GM18508 (cell line): ENCODE data around the gene TNIP1.
A peak's percentile ranks its signal among the peaks of the same experiment; 100 is the strongest.

Experiments used
- ATAC-seq: cut with Tn5 transposase; IDR thresholded peaks from one replicate; pipeline ENCODE4 v1.9.1; 2021; ENCODE audit warnings: moderate number of reproducible peaks; ENCODE audit not compliant: insufficient read depth, unreplicated experiment

Gene TNIP1, protein sequence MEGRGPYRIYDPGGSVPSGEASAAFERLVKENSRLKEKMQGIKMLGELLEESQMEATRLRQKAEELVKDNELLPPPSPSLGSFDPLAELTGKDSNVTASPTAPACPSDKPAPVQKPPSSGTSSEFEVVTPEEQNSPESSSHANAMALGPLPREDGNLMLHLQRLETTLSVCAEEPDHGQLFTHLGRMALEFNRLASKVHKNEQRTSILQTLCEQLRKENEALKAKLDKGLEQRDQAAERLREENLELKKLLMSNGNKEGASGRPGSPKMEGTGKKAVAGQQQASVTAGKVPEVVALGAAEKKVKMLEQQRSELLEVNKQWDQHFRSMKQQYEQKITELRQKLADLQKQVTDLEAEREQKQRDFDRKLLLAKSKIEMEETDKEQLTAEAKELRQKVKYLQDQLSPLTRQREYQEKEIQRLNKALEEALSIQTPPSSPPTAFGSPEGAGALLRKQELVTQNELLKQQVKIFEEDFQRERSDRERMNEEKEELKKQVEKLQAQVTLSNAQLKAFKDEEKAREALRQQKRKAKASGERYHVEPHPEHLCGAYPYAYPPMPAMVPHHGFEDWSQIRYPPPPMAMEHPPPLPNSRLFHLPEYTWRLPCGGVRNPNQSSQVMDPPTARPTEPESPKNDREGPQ

DNA sequence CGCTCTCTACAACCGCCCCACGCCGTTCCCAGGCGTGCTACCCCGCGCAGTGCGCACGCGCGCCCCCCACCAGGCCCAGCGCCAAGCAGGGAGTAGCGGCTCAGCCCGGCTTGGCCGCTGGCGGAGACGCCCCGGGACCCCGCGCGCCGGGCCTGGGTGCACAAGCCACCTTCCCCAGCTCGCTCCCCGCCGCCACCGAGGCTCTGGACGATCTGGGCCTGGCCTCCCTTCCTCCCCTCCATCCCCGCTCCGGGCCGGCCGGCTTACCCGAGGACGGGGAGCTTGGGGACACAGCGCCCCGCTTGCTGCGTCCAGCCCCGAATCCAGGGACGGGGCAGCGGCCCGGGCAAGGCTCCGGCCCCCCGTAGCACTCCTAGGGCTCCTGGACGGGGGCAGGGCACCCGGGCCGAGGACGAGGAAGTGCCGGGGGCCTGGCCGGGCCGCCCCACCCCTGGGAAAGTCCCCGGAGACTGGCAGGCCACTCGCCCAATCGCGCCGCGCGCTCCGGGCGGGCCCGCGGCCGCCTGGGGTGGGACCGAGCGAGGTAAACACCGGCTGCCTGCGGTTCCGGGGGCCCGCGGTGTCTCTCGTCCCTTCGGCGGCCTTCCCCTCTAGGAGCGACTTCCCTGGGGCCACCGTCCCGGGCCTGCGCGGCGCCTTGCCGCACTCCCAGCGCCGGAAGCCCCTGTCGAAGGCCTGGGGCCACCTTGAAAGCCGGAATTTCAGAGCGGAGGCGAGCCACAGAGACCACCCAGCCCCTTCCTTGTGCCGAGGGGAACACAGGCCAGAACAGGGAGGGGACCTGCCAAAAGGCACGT lies at the start of gene TNIP1:
Gene TNIP1 (minus strand): TSS at position 422 of the 818 bp plus-strand sequence. CDS start 15,939 bp downstream, outside the sequence.
- ATAC-seq: peak; percentile 40

DNA sequence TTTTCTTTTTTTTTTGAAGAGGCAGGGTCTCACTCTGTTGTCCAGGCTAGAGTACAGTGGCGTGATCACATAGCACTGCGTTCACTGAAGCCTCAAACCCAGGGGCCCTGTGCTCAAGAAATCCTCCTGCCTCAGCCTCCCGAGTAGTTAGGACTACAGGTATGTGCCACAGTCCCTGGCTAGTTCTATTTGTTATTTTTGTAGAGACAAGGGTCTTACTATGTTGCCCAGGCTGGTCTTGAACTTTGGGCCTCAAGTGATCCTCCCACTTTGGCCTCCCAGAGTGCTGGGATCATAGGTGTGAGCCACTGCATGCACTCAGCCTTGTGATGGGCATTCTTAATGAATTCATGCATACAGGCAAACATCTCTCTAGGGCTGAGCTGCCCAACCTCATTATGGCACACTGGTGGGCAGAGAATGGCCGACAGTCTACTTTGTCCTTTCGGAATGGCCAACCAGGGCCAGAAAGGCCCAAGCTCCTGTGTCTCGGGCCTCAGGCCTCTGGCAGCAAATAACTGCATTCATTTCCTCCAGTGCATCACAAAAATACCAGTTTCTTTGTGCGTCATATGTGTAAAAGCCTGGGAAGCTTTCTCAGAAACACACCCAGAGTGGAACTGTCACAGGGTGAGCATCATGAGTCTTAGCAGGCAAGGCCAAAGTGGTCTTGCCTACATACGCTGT lies 49.5 kb upstream of the TNIP1 start:
- ATAC-seq: no peak

DNA sequence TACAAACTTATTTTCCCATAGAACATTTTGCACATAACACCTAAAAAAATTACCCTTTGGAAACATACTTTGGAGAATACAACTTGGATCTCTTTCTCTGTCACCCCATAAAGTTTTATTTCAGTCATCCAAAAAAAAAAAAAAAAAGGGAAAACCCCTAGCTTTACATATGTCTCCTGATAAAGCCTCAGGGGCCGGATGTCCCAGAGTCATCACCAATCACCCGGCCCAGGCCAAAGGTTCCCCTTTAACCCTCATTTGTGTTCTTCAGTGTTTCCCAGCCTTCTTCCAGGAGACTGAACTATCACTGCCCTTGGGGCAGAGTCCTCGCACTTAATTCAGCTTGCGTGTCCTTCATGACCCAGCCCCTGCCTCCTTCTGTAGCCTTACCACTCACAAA lies 48.0 kb upstream of the TNIP1 start:
- ATAC-seq: no peak

DNA sequence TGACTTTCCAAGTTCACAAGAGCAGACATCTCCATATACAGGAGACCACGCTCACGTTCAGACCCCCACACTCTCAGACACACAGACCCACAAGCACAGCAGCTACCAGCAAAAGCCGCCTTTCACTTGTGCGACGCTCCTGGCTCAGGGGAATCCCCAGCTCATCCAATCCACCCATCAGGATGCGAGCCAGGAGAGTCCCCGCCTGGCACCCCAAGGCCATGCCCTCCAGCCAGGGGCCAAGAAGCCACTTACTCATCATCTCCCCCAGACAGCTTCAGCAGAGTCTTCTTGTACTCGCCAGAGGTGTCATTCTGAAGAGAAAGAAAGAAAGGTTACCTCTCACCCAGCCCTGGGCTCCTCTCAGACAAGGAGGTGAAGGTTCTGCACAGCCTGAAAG lies 47.1 kb upstream of the TNIP1 start:
- ATAC-seq: no peak

DNA sequence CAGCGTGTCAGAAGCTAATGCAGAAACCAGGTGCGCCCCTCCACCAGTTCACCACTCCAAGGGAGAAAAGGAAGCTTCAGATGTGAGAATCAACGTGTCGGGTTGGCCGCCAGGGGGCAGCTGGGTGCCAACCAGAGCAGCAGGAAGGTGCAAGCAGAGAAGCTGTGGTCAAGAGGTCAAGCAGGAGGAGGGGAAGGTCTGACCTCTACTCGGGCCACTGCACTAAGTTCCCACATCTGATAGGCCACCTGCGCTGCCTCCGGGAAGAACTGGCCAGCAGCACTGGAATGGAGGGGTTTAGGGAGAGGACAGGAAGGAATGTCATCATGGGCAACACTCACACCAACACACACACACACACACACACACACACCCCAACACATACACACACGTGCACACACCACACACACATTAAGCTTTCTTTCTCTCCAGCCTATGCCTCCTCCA lies 45.4 kb upstream of the TNIP1 start:
- ATAC-seq: peak; percentile 32

DNA sequence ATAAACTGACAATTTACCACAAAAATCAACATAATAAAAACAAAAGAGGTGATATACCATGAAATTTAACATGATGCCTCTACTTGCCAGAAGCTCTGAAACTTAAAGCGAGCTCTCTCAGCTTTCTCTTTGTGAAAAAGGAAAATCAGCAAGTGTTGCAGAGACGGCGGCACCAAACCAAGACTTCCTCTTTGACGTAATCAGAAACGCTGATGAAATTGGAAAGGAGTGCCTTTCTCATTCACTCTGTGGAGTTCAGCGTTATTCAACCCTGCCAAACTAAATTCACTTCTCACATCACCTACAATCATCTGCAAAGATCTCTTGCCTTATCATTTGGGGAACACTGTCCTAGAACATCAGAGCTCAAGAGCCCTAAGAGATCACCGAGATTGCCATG lies 44.6 kb upstream of the TNIP1 start:
- no peak for ATAC-seq

DNA sequence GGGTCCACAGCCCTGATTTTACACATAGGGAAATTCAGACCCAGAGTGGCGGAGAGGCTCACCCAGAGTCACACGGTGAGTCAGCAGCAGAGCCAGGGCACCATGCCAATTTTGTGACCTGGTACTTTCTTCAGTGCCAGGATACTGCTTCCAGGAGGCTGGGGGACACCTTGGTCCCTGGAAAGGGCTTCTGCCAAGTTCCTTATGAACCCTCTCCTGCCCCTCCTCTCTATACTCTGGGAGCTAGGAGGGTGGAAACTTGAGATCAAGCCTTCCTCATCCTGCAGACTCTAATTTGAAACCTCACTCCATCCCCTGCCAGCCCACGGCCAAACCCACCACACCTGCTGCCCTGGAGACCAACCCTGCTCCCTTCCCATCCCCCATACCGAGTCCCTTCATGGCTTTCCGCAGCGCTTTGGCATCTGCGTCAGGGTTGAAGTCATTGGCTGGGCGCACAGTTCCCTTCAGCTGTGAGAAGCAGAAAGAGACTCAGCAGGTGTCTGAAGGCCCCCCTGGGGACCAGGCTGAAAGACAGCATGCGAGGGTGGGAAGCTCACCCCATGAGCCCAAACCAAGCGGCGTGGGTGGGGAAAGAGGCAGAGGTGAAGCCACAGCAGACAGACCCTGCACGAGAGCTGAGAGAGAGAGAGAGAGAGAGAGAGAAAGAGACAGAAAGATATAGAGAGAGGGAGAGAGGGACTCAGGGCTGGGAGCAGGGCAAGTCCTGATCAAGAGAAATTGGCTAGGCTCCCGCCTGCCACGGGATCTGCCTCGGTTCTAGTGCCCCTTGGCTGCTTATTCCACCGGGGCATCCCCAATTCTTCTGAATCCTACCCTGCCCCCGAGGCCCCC lies 43.3 kb upstream of the TNIP1 start:
- ATAC-seq: peak; percentile 64

DNA sequence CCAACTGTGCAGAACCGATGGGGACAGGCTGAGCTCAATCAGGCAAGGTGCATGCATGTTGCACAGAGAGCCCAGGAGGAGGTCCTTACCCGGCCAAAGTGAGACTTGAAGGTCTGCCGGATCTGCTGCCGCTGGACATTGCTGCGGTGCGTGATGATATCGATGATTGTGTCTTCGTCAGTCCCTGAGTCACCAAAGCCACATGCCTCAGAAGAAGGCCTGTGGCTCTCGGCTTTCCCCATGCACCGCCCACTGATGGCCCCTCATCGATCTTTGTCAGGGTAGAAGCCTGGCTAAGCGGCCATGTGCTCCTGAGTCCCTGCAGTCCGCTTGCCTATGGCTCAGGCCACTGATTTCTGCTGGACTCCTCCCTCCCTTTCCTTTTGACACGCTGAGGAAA lies 42.0 kb upstream of the TNIP1 start:
- no peak for ATAC-seq

DNA sequence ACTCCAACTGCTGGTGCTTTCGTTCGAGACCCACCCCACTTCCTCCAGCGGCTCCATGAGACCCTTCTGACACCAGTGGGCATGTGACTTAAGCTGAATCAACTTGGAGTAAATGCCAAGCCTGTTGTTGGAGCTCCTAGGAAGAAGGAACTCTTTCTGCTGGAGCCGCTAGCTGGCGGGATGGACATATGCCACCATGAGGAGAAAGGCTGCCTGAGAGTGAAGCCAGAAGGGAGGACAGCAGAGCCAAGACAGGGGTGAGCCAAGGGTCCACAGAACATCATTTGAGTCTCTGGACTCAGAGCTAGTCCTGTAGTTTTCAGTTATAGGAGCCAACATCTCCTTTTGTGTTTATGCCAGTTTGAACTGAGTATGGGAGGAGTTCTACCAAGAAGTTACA lies 40.8 kb upstream of the TNIP1 start:
- no peak for ATAC-seq

DNA sequence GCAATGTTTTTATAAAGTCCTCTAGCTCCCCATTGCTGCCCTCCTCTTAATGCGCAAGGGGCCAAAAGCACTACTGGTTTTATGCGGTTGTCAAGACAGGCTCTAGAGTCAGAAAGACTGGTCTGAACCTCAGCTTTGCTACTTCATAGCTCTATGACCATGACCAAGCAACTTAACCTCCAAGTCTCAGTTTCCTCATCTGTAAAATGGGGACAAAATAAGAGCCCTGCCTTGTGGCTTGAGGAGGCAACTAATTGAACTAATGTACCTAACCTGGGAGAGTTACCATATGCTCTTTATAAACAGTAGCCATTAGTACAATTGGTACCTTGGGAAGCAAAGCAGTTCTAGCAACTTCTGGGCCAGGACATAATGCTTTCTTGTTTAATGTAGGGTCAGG lies 40.3 kb upstream of the TNIP1 start:
- ATAC-seq: no peak

DNA sequence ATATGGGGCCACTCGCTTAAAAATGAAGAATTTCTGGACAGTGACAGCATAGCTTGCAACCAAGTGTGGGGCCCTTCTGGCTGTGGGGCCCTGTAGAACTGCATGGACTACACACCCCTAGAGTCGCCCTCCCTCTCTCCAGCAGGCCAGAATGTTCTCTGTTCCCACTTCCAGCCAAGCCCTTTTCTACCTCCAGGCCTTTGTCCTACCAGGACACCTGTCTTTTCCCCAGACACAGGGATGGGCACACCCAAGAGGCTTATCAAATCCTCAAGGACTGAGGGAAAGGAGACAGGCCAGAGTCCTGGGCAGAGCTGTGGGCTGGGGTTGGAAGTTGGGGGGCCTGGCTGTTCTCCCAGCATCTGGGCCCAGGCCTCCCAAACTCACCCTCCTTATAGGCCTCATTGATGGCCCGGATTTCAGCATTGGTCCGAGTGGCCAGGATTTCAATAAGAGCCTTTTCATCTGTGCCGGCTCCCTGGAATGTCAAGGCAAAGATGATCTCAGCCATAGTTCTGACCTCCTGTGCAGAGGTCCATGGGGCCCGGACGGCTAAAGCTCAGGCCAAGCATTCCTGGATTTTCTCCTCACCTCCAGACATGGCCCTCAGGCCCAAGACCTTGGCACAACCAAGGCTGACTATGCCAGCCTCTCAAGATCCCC lies 38.2 kb upstream of the TNIP1 start:
- ATAC-seq: no peak

DNA sequence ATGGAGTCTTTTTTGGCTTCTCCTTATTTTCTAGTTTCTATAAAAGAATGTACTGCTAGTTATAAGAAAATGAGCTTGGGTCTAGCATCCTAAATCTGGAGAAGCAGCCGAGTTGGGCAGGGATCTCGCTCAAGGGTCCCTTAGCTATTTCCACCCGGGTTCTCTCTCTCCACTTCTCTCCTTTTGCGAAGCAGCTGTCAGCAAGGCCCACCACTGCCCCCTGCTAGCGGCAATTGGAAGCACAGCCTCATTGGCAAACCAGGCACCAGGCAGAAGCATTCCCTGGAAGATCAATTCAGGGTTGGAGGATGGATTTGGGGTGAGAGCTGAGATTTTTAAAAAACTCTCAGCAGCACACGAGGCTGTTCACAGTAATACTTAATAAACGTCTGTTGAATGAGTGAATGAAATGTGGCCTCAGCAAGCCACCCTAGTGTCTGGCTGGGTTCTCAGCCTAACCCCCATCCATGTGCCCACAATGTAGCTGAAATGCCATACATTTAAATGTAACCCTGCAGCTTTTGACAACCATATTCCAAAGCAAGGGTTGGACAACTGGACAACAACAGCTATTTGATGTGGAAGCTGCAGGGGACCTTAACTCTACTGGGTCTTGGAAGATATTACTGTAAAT lies 34.6 kb upstream of the TNIP1 start:
- no peak for ATAC-seq

DNA sequence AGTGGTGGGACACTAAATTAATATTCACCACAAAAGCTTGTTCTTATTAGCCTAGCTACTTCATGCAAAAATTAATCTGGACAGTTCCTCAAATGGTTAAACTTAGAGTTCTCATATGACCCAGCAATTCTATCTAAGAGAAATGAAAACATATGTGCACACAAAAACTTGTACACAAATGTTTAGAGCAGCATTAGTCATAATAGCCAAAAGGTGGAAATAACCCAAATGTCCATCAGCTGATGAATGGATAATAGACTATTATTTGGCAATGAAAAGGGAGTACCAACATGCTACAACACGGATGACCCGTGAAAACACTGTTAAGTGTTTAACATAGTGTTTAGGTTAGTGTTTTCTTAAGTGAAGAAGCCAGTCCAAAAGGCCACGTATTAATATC lies 32.8 kb upstream of the TNIP1 start:
- no peak for ATAC-seq

DNA sequence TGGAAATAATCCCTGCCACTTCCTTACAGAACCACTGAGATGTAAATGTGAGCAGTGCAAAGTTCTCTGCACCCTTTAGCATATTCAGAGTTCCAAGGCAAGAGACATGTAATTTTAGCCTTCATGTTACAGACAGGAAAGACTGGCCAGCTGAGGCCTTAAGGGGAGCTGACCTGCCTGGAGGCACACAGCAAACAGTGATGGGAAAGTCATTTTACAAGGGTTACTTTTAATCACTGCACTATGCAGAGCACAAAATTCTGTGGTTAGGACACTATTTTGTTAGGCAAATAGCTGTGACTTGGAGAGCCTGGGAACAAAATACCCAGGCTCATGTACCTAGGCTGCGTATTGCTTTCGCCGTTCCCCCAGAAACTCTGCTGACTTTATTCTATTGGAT lies 30.2 kb upstream of the TNIP1 start:
- ATAC-seq: no peak

DNA sequence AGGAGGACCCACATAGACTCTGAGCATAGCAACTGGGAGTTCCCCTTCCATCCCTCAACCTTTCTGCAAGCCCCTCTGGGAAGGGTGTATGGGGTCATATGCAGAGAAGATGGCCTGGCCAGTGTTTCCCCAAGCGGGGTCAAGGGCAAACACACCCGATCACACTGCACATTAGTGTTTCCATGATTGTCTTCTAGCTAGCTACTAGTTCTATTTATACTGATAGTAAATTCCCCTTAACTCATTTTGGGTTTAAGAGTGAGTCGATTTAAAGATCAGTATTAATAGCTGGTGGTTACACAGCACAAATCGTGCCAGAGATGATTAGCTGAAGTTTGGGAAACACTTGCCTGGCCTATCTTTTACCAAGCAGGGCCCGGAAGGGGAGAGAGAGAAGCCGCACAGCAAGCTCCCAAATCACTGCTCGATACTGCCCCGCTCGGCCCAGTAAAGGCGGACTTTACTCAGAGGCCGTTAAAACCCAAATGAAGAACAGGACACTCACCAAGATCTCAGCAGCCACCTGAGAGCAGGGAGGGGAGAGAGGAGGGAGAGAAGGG lies 29.4 kb upstream of the TNIP1 start:
- ATAC-seq: peak; percentile 44

DNA sequence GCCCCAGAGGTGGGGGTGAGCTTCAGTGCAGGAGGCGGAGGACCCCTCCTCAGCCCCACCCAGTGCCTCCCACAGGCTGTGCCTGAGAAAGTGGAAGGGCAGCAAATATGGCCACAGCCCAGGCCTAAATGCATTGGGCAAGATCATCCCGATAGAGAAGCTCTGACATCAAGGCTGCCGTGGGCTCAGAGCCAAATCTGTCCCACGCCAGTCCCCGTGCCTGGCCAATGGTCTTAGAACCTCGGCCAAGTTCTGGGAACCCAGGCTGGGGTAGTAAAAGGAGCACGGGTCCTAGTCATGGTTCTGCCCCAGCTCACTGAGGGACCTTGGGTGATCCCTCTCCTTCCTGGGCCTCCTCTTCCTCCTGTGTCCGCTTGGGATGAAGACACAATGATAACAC lies 27.7 kb upstream of the TNIP1 start:
- ATAC-seq: no peak

DNA sequence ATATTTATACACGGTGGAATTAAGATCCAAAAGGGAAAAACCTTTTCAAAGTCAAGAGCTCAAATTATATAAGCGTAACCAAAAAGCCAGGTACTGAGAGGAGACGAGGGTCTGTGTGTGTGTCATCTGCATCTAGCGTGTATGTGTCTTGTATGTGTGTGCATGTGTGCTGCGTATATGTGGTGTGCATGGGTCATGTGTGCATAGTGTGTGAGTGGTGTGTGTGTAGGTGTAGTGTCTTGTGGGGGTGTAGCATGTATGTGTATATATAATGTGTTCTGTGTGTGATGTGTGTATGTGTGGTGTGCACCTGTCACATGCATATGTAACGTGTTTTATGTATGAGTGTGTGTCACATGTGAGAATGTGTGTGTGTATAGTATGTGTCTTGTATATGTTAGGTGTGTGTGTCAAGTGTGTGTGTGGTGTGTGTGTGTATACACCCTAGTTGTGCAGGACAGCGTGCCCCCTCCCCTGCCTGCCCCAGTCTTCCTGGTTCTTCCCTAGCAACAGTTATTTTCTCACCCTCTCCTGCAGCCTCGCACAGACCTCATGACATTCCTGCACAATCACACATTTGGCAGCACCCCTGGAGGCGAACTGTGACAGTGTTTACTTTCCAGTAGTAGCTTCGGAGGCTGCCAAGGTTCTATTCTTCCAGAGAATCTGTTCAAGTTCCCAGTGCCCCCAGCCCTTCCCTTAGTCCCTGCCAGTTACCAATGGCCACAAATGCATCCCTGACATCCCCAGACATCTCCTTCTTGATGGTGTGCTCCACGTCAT lies 27.1 kb upstream of the TNIP1 start:
- no peak for ATAC-seq

DNA sequence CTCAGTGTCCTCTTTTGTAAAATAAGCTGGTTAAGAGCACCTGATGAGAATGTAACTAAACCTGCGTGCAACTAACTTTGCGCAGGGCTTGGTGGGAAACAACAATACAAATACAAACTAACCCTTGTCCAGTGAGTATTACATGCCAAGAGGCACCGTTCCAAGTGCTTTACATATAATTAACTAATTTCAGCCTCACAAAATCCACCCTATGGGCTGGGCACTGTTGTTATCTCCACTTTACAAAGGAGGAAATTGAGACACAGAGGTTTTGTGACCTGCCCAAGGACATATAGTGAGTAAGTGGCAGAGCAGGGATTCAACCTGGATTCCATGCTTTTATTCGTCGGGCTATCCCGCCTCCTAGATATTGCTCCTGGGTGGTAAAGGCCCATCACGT lies 26.2 kb upstream of the TNIP1 start:
- no peak for ATAC-seq
